Suprapubic skin (tissue), 4 donors: ENCODE results near the gene MTMR4. TPM values are rescaled to one million over a fixed set of nuclear protein-coding genes. Genes with fewer than 3 reads are reported as not detected.

Experiments used
- DNase-seq, 2 donors: peaks; one replicate each; pipeline ENCODE4 v3.0.0-alpha.2; 2019; ENCODE audit warnings: low spot score in 2 of 2
- H3K27ac ChIP-seq: fragments of 200-600 bp; sonication (generic); one replicate; pipeline ENCODE4 v1.5.1; 2019
- H3K27me3 ChIP-seq: fragments of 200-600 bp; sonication (generic); one replicate; pipeline ENCODE4 v1.5.1; 2019
- H3K36me3 ChIP-seq: fragments of 200-600 bp; sonication (generic); one replicate; pipeline ENCODE4 v1.5.1; 2019
- H3K4me1 ChIP-seq: fragments of 200-600 bp; sonication (generic); one replicate; pipeline ENCODE4 v1.5.1; 2019
- H3K4me3 ChIP-seq: fragments of 200-600 bp; sonication (generic); one replicate; pipeline ENCODE4 v1.5.1; 2019; ENCODE audit warnings: mild to moderate bottlenecking
- H3K9me3 ChIP-seq: fragments of 200-600 bp; sonication (generic); one replicate; pipeline ENCODE4 v1.5.1; 2019
- EP300 ChIP-seq: sonication (generic); formaldehyde crosslinking; IDR thresholded peaks from one replicate; pipeline ENCODE4 v1.6.1; 2017; ENCODE audit warnings: antibody characterized with exemption
- POLR2A ChIP-seq, 2 donors: fragments of 450-650 bp; IDR thresholded peaks; one replicate each; pipeline ENCODE4 v1.6.1; 2017; ENCODE audit warnings: antibody characterized with exemption in 2 of 2, mild to moderate bottlenecking in 2 of 2, moderate library complexity in 2 of 2
- POLR2AphosphoS5 ChIP-seq, 3 donors: sonication (generic); formaldehyde crosslinking; IDR thresholded peaks; one replicate each; pipeline ENCODE4 v1.6.1; 2017; ENCODE audit warnings: antibody characterized with exemption in 3 of 3
- WGBS: methylation state at CpG from one replicate; pipeline ENCODE4 v1.1.5; 2018; 5-methylcytosine and 5-hydroxymethylcytosine counted together
- total RNA-seq, 4 donors: library from RNA; depleted of rRNA; stranded (reverse); fragments of >200 nt; gene quantifications; one replicate each; pipeline ENCODE4 v1.1.0, GENCODE V29; 2016
- TF ChIP-seq, protein P1 (sequence below), 2 donors: fragments of 200-600 bp in 1 of 2; fragments of 450-650 bp in 1 of 2; sonication (generic) in 1 of 2; IDR thresholded peaks; one replicate each; pipeline ENCODE4 v1.5.1; 2016 to 2019; ENCODE audit warnings: antibody characterized with exemption in 2 of 2, mild to moderate bottlenecking in 1 of 2, moderate library complexity in 1 of 2

The MTMR4 gene
- total RNA-seq, 4 donors from 2014 or later = 31.7 to 66.0 (median 53.4) TPM

DNA sequence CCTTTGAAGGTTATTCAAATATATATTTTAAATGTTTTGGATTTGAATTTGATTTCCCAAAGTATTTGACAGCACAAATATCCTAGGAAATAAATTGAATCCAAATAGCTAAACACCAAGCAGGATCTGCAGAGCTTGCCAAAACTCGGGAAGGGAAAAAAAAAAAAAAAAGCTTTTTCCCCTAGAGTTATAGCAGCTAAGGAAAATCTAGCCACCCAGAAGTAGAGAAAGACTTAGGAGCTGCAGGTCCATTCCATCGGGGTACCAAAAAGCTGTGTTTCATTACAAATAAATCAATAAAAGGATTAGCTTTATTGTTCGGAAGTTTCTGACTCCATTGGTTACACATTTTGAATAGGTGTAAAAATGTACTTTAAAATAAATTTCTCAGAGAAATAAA lies 45.5 kb downstream of the MTMR4 start:
- Histone ChIP-seq H3K27ac (no peak overlapping the region), H3K4me3 (no peak overlapping the region), H3K9me3 (no peaks in the 10 kb centered on the region), H3K27me3 (peaks cover 5% of the 10 kb centered on the region), H3K36me3 (no peaks in the 10 kb centered on the region), H3K4me1 (no peaks in the 10 kb centered on the region)
- TF ChIP-seq POLR2AphosphoS5 (IDR thresholded peaks at IDR 0.05) (no peak), POLR2A (IDR thresholded peaks at IDR 0.05) (no peak), EP300 (no peak)
- TF ChIP-seq, protein P1, sequence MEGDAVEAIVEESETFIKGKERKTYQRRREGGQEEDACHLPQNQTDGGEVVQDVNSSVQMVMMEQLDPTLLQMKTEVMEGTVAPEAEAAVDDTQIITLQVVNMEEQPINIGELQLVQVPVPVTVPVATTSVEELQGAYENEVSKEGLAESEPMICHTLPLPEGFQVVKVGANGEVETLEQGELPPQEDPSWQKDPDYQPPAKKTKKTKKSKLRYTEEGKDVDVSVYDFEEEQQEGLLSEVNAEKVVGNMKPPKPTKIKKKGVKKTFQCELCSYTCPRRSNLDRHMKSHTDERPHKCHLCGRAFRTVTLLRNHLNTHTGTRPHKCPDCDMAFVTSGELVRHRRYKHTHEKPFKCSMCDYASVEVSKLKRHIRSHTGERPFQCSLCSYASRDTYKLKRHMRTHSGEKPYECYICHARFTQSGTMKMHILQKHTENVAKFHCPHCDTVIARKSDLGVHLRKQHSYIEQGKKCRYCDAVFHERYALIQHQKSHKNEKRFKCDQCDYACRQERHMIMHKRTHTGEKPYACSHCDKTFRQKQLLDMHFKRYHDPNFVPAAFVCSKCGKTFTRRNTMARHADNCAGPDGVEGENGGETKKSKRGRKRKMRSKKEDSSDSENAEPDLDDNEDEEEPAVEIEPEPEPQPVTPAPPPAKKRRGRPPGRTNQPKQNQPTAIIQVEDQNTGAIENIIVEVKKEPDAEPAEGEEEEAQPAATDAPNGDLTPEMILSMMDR (IDR thresholded peaks at IDR 0.05) = no peak
- WGBS = 73% methylated on average over 3 of the region's 3 CpGs
- DNase-seq = no peak

DNA sequence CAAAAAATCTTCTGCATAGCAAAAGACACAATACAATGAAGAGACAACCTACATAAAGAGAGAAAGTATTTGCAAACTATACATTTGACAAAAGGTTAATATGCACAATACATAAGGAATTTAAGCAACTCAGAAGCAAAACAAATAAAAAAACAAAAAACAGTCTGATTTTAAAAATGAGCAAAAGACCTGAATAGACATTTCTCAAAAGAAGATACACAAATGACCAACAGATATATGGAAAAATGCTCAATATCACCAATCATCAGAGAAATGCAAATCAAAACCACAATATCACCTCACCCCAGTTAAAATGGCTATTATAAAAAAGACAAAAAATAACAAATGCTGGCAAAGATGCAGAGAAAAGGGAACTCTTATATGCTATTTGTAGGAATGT lies 58.9 kb downstream of the MTMR4 start:
- Histone ChIP-seq H3K4me3 (no peak overlapping the region), H3K36me3 (no peaks in the 10 kb centered on the region), H3K4me1 (no peaks in the 10 kb centered on the region), H3K9me3 (no peaks in the 10 kb centered on the region), H3K27ac (no peak overlapping the region), H3K27me3 (no peaks in the 10 kb centered on the region)
- TF ChIP-seq, protein P1 (IDR thresholded peaks at IDR 0.05) = no peak
- TF ChIP-seq POLR2AphosphoS5 (IDR thresholded peaks at IDR 0.05) (no peak), EP300 (no peak), POLR2A (IDR thresholded peaks at IDR 0.05) (no peak)
- DNase-seq = no peak

DNA sequence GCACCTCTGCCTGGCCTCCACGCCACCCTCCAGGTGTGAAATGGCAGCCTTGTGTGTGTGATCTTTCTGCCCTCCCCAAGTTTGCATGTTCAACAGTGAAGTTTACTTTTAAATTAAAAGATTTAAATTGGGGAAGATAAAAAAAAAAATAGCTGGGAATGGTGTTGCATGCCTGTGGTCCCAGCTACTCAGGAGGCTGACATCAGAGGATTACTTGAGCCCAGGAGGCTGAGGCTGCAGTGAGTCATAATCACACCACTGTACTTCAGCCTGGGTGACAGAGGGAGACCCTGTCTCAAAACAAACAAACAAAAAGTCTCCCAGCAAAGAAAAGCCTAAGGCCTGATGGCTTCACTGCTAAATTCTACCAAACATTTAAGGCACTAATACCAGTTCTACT lies 61.7 kb downstream of the MTMR4 start:
- DNase-seq = no peak
- WGBS = 93% methylated on average over 1 of the region's 1 CpG
- no peaks in the 10 kb centered on the region for H3K9me3 ChIP-seq

DNA sequence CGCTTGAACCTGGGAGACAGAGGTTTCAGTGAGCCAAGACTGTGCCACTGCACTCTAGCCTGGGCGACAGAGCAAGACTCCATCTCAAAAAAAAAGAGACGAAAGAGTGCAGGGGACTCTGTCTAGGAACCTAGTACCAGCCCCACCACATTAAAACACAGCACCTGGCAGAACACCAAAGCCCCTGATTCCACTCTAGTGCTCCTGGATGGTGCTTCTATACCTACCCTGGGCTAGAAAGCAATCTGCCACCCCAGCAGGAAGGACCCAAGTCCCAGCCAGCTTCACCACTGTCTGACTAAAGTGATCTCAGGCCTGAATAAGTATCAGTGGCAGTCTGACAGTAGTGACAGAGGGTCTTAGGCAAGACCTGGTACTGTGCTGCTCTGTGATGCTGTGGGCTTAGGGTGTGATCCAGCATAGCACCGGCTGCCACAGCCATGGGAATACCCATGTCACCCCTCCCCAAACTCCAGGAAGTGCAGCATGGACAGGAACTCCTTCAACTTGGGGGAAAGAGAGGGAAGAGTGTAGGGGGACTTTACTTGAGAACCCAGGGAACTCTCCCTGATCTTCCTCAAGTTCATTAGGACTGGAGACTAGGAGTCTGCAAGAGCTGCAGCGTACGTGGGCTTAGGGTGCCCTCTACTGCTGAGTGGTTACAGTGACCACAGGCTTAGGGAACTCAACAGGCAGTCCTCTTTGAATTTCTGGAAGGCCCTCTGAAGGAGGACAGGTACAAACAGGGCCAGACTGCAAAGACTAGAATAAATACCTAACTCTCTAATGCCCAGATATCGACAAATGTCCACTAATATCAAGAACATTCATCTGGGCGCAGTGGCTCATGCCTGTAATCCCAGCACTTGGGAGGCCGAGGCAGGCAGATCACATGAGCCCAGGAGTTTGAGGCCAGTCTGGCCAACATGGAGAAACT lies 67.1 kb downstream of the MTMR4 start:
- 75% methylated on average over 9 of the region's 9 CpGs for WGBS
- Histone ChIP-seq H3K4me3 (no peak overlapping the region), H3K27ac (no peak overlapping the region), H3K4me1 (no peaks in the 10 kb centered on the region), H3K36me3 (no peaks in the 10 kb centered on the region), H3K27me3 (no peaks in the 10 kb centered on the region), H3K9me3 (no peaks in the 10 kb centered on the region)
- peak in 1 of 2 donors; percentile 69 for DNase-seq
- no peak for TF ChIP-seq POLR2A (IDR thresholded peaks at IDR 0.05)
- no peak for TF ChIP-seq POLR2AphosphoS5 (IDR thresholded peaks at IDR 0.05)
- TF ChIP-seq, protein P1 (IDR thresholded peaks at IDR 0.05) = peak; percentile 33 to 52

More for the DNA sequence above, 61.7 kb downstream of the MTMR4 start:
- TF ChIP-seq POLR2AphosphoS5 (IDR thresholded peaks at IDR 0.05) = no peak
- TF ChIP-seq POLR2A (IDR thresholded peaks at IDR 0.05) = no peak
- TF ChIP-seq, protein P1 (IDR thresholded peaks at IDR 0.05) = no peak
- no peak for TF ChIP-seq EP300
- Histone ChIP-seq H3K4me3 (no peak overlapping the region), H3K36me3 (no peaks in the 10 kb centered on the region), H3K27me3 (no peaks in the 10 kb centered on the region), H3K27ac (no peak overlapping the region), H3K4me1 (no peaks in the 10 kb centered on the region)

DNA sequence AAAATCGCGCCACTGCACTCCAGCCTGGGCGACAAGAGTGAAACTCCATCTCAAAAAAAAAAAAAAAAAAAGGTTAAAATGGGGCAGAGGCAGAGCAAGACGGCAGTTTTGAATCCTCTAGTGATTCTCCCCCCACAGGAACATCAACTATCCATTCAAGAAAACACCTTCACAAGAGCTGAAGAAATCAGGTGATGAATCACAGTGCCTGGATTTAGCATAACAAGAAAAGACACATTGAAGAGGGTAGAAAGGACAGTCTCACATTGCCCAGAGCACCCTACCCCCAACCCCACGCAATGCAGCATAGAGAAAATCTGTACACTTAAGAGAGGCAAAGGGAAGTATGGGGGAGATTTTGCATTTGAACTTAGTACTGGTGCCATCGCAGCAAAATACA lies 68.4 kb downstream of the MTMR4 start:
- no peaks in the 10 kb centered on the region for H3K36me3 ChIP-seq

More for the DNA sequence above, 68.4 kb downstream of the MTMR4 start:
- WGBS = 85% methylated on average over 6 of the region's 6 CpGs
- DNase-seq = no peak
- no peak for TF ChIP-seq POLR2AphosphoS5 (IDR thresholded peaks at IDR 0.05)
- no peak for TF ChIP-seq EP300
- TF ChIP-seq, protein P1 (IDR thresholded peaks at IDR 0.05) = no peak
- Histone ChIP-seq H3K27me3 (no peaks in the 10 kb centered on the region), H3K4me1 (no peaks in the 10 kb centered on the region), H3K27ac (no peak overlapping the region), H3K4me3 (no peak overlapping the region), H3K9me3 (no peaks in the 10 kb centered on the region)
